Measurements from ENCODE around the gene CYP2W1.

Gene CYP2W1

DNA sequence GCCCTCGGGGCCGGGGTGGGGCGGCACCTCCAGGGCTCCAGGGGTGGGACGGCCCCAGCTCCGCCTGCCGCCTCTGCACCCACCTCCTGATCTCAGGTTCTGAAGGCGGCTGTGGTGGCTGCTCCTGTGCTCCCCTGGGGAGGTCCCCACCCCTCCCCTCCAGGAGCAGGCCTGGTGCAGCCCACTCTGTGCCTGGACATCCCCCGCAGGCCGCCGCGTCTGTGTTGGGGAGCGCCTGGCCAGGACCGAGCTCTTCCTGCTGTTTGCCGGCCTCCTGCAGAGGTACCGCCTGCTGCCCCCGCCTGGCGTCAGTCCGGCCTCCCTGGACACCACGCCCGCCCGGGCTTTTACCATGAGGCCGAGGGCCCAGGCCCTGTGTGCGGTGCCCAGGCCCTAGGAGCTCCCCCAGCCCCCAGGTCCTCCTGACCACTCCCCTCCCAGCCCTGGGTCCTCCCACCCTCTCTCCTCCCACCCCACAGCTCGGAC is 5.5 kb downstream of the CYP2W1 start (continued):
- TF ChIP-seq, protein P1, sequence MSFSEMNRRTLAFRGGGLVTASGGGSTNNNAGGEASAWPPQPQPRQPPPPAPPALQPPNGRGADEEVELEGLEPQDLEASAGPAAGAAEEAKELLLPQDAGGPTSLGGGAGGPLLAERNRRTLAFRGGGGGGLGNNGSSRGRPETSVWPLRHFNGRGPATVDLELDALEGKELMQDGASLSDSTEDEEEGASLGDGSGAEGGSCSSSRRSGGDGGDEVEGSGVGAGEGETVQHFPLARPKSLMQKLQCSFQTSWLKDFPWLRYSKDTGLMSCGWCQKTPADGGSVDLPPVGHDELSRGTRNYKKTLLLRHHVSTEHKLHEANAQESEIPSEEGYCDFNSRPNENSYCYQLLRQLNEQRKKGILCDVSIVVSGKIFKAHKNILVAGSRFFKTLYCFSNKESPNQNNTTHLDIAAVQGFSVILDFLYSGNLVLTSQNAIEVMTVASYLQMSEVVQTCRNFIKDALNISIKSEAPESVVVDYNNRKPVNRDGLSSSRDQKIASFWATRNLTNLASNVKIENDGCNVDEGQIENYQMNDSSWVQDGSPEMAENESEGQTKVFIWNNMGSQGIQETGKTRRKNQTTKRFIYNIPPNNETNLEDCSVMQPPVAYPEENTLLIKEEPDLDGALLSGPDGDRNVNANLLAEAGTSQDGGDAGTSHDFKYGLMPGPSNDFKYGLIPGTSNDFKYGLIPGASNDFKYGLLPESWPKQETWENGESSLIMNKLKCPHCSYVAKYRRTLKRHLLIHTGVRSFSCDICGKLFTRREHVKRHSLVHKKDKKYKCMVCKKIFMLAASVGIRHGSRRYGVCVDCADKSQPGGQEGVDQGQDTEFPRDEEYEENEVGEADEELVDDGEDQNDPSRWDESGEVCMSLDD (tag by site-specific recombination; IDR thresholded peaks at IDR 0.05), result no peak
- TF ChIP-seq PRDM1 (tag by site-specific recombination; IDR thresholded peaks at IDR 0.05), result no peak
- TF ChIP-seq GLI2 (tag by site-specific recombination; IDR thresholded peaks at IDR 0.05; ENCODE audit: borderline replicate concordance, low read depth), result no peak
- no peak for TF ChIP-seq ZNF76 (tag by site-specific recombination; IDR thresholded peaks at IDR 0.05; ENCODE audit: borderline replicate concordance, low read depth)
- TF ChIP-seq ZNF248 (tag by site-specific recombination; IDR thresholded peaks at IDR 0.05), result no peak
- TF ChIP-seq ZSCAN16 (tag by site-specific recombination; IDR thresholded peaks at IDR 0.05), result no peak
- TF ChIP-seq, protein P2, sequence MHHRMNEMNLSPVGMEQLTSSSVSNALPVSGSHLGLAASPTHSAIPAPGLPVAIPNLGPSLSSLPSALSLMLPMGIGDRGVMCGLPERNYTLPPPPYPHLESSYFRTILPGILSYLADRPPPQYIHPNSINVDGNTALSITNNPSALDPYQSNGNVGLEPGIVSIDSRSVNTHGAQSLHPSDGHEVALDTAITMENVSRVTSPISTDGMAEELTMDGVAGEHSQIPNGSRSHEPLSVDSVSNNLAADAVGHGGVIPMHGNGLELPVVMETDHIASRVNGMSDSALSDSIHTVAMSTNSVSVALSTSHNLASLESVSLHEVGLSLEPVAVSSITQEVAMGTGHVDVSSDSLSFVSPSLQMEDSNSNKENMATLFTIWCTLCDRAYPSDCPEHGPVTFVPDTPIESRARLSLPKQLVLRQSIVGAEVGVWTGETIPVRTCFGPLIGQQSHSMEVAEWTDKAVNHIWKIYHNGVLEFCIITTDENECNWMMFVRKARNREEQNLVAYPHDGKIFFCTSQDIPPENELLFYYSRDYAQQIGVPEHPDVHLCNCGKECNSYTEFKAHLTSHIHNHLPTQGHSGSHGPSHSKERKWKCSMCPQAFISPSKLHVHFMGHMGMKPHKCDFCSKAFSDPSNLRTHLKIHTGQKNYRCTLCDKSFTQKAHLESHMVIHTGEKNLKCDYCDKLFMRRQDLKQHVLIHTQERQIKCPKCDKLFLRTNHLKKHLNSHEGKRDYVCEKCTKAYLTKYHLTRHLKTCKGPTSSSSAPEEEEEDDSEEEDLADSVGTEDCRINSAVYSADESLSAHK (tag by site-specific recombination; IDR thresholded peaks at IDR 0.05), result no peak
- TF ChIP-seq ZNF354C (tag by site-specific recombination; IDR thresholded peaks at IDR 0.05; ENCODE audit: borderline replicate concordance, low read depth), result no peak
- no peak for TF ChIP-seq ZBTB8A (tag by site-specific recombination; IDR thresholded peaks at IDR 0.05)
- no peak for TF ChIP-seq ZNF747 (tag by site-specific recombination; IDR thresholded peaks at IDR 0.05)
- TF ChIP-seq GLIS1 (tag by site-specific recombination; IDR thresholded peaks at IDR 0.05), result peak; percentile 87
- TF ChIP-seq ZNF202 (tag by site-specific recombination; IDR thresholded peaks at IDR 0.05; ENCODE audit: borderline replicate concordance), result no peak
- TF ChIP-seq ZNF555 (tag by site-specific recombination; conservative IDR thresholded peaks at IDR 0.05), result no peak
- TF ChIP-seq ZNF221 (tag by site-specific recombination; IDR thresholded peaks at IDR 0.05; ENCODE audit: borderline replicate concordance), result no peak
- no peak for TF ChIP-seq FEZF1 (tag by site-specific recombination; IDR thresholded peaks at IDR 0.05)

DNA sequence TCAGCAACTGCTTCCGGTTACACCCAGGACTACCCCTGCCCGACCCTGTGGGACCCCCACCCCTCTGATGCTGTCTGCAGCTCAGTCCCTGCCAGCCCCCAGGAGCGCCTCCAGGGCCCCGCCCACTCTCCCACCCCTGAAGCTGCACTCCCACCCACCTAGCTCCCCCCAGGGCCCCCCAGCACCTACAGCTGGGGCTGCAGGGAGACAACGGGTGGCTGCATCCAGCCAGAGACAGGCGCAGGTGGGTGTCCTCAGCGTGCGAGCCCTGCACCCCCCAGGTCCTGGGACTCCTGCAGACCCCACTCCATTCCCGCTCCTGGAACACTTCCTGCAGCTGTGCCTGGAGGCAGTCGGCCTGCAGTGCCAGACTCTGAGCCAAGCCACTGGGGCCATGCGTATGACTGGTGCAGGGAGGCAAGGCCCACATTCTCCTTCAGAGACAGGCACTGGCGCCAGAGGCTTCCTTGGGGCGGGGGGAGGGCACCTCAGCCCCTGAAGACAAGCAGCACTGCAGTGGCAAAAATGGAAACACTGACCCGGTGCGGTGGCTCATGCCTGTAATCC is 6.1 kb downstream of the CYP2W1 start:
- ChIA-PET POLR2A (interaction anchor here (1.0 kb wide), 1 partner anchor 23 kb away, joined by 3 read pairs; no protein-coding TSS in a partner anchor), CTCF (interaction anchor here (0.7 kb wide), 1 partner anchor 80 kb away, joined by 4 read pairs; no protein-coding TSS in a partner anchor)
- Histone ChIP-seq H3K9me3 (ENCODE audit: control insufficient read depth, insufficient read depth, low read depth, low read length) (no peaks in the 10 kb centered on the region), H3K4me3 (ENCODE audit: low read depth, low read length) (no peak overlapping the region), H3K36me3 (ENCODE audit: control insufficient read depth in 2 of 2, insufficient read depth in 1 of 2, low read length in 2 of 2) (no peaks in the 10 kb centered on the region), H3K4me1 (ENCODE audit: control insufficient read depth, insufficient read depth, low read length) (no peaks in the 10 kb centered on the region; the same call in 1 of the 2 replicates), H3K27ac (ENCODE audit: extremely low read depth, low read depth, low read length) (no peak overlapping the region)
- TF ChIP-seq, protein P3, sequence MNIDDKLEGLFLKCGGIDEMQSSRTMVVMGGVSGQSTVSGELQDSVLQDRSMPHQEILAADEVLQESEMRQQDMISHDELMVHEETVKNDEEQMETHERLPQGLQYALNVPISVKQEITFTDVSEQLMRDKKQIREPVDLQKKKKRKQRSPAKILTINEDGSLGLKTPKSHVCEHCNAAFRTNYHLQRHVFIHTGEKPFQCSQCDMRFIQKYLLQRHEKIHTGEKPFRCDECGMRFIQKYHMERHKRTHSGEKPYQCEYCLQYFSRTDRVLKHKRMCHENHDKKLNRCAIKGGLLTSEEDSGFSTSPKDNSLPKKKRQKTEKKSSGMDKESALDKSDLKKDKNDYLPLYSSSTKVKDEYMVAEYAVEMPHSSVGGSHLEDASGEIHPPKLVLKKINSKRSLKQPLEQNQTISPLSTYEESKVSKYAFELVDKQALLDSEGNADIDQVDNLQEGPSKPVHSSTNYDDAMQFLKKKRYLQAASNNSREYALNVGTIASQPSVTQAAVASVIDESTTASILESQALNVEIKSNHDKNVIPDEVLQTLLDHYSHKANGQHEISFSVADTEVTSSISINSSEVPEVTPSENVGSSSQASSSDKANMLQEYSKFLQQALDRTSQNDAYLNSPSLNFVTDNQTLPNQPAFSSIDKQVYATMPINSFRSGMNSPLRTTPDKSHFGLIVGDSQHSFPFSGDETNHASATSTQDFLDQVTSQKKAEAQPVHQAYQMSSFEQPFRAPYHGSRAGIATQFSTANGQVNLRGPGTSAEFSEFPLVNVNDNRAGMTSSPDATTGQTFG (tag by site-specific recombination; IDR thresholded peaks at IDR 0.05; ENCODE audit: borderline replicate concordance), result no peak
- TF ChIP-seq ZNF473 (tag by site-specific recombination; IDR thresholded peaks at IDR 0.05) (no peak), ZNF747 (tag by site-specific recombination; IDR thresholded peaks at IDR 0.05) (no peak), GLI2 (tag by site-specific recombination; IDR thresholded peaks at IDR 0.05; ENCODE audit: borderline replicate concordance, low read depth) (no peak), GLIS1 (tag by site-specific recombination; IDR thresholded peaks at IDR 0.05) (peak; percentile 46), ZNF558 (tag by site-specific recombination; IDR thresholded peaks at IDR 0.05) (no peak), ZIC2 (tag by site-specific recombination; IDR thresholded peaks at IDR 0.05) (peak; percentile 36), TRIM28 (IDR thresholded peaks at IDR 0.05; ENCODE audit: borderline replicate concordance, low read length) (no peak), ZNF610 (tag by site-specific recombination; IDR thresholded peaks at IDR 0.05; ENCODE audit: borderline replicate concordance) (no peak)
- TF ChIP-seq, protein P4, sequence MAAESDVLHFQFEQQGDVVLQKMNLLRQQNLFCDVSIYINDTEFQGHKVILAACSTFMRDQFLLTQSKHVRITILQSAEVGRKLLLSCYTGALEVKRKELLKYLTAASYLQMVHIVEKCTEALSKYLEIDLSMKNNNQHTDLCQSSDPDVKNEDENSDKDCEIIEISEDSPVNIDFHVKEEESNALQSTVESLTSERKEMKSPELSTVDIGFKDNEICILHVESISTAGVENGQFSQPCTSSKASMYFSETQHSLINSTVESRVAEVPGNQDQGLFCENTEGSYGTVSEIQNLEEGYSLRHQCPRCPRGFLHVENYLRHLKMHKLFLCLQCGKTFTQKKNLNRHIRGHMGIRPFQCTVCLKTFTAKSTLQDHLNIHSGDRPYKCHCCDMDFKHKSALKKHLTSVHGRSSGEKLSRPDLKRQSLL (tag by site-specific recombination; IDR thresholded peaks at IDR 0.05), result no peak

All from HEK293 (cell line).